Tongue (tissue), 2 donors: ENCODE measurements around the gene PTPRD. TPM values are rescaled to one million over a fixed set of nuclear protein-coding genes. Genes with fewer than 3 reads are reported as not detected.
"Not testable (repeated sequence)": the region's sequence is repeated elsewhere in the genome, so short reads cannot be mapped to it uniquely, and the experiment has no call there.

Experiments
- DNase-seq: peaks from one replicate; pipeline ENCODE4 v3.0.0-alpha.2; 2015
- total RNA-seq: library from RNA; depleted of rRNA; stranded (reverse); fragments of >200 nt; gene quantifications from one replicate; pipeline ENCODE4 v1.2.3, GENCODE V29; 2014

Gene PTPRD
- total RNA-seq, 1 donor from 2014 or later = 105 TPM

DNA sequence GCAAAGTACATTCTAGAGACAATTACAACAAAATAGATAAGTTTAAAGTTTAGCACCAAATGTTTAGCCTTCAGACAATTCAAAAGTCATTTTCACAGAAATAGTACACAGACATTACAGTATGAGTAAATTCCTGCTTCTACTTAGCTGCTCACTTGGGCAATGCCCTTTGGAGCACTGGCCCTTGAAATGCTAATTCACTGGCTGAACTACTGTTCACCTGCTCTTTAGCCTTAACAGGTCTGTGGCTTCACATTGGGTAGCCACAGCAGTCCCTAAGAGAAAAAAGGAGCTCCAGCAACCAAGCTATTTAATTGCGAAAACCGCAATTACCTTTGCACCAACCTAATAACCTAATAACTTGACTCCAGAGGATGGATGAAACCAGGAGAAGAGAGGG lies 1897.0 kb downstream of the PTPRD start:
- DNase-seq = no peak

GRCh38 chr9:8713811-8714165 lies 1899.0 kb downstream of the PTPRD start:
- no peak for DNase-seq

GRCh38 chr9:8713149-8713810 lies 1899.5 kb downstream of the PTPRD start:
- DNase-seq = no peak

- no peak for DNase-seq
These were observed 1903.1 kb downstream of the PTPRD start for GRCh38 chr9:8709731-8710130.

- DNase-seq = no peak
These were observed 1904.1 kb downstream of the PTPRD start for GRCh38 chr9:8708728-8709127.

- DNase-seq = no peak
These were observed 1905.8 kb downstream of the PTPRD start for GRCh38 chr9:8706998-8707397.

DNA sequence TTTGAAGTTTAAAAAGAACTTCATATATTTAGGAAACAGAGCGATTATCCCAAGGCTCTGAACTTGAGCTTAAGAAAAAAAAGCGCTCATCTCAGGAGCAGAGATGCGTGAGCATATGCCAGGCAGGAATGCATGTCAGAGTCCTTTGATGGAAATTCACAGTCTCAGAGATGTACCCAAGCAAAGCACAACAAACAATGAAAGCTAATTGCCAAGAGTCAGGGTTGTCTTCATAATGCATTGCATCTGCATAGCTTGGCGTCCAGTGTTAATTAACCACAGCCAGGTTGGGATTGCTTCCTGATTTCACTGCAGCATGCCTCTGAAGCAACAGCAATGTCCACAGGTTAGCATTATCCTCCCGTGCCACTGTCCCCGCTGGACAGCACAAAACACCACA lies 1906.3 kb downstream of the PTPRD start:
- no peak for DNase-seq

- no peak for DNase-seq
These were observed 1906.9 kb downstream of the PTPRD start for GRCh38 chr9:8705861-8706260.

- no peak for DNase-seq
These were observed 1908.9 kb downstream of the PTPRD start for GRCh38 chr9:8703904-8704303.

GRCh38 chr9:8701904-8702303 lies 1910.9 kb downstream of the PTPRD start:
- DNase-seq = no peak

DNA sequence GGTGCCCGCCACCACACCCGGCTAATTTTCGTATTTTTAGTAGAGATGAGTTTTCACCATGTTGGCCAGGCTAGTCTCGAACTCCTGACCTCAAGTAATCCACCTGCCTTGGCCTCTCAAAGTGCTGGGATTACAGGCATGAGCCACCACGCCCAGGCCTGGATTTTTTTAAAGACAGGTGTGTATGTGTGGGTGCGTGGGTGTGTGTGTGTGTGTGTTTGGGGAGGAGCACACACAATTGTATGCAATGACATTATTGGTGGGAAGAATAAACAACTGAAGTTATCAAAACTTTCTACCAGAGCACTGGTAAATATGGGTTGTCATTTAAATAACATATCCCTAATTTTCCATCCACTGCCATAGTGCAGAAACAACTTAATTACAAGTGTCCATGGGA lies 1915.2 kb downstream of the PTPRD start:
- not testable (repeated sequence) for DNase-seq

GRCh38 chr9:8696516-8696915 lies 1916.3 kb downstream of the PTPRD start:
- no peak for DNase-seq

- DNase-seq = no peak
These were observed 1917.7 kb downstream of the PTPRD start for GRCh38 chr9:8694983-8695588.

DNA sequence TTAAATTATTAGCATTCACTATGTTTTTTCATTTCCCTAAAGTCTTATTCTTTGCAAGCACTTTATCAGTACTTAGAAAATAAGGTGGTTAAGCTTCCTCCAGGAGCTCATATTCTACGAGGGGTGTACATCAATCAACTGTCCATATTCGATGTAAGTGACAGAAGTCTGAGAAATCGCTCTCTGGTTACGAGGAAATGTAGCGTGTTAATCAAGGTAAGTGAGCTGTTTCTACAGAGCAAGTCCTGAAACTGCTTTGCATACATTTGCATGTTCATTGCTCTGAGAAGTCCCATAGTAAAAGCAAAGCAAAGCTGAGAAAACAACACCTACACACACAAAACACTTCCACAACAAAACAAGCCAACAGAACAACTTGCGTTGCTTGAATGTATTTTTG lies 1919.3 kb downstream of the PTPRD start:
- no peak for DNase-seq

- DNase-seq = no peak
These were observed 1926.3 kb downstream of the PTPRD start for GRCh38 chr9:8686516-8686915.

DNA sequence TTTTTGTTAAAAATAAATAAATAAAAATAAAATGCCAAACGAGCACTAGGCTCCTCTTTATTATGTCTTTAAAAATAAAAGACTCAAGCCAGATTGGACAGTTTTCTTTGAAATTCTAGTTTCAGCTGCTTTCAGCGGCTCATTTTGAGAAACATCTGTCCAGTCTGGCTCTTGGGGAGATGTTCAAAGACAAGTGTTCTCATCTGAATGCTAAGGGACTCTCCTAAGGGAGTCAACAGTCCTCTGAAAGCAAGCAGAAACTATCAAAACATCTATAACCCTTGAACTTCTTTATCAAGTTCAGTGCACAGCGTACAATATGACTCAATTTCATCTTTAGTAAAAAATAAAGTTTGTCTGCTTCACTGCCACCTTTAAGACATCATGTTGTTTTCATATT lies 1927.0 kb downstream of the PTPRD start:
- DNase-seq = no peak

GRCh38 chr9:8684978-8685708 lies 1927.7 kb downstream of the PTPRD start:
- DNase-seq = no peak

- DNase-seq = no peak
These were observed 1929.3 kb downstream of the PTPRD start for GRCh38 chr9:8683496-8683895.

GRCh38 chr9:8680658-8681057 lies 1932.1 kb downstream of the PTPRD start:
- no peak for DNase-seq

DNA sequence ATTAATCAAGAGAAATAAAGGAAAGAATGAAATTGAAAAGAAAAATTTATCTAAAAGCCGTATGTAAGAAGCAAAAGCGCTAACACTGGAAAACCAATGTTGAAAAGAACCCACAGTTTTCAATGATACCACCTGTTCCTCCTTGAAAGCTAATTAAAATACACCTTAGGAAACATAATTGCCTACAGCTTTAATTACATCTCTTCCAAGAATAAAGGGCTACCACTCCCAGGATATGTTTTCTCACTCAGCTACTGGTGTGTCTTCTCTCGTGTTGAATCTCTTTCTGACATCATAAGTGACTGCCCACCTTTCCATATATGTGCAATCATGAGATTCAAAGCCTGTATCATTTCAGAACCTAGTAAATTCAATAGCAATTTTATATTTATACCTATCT lies 1932.6 kb downstream of the PTPRD start:
- no peak for DNase-seq

- DNase-seq = no peak
These were observed 1933.4 kb downstream of the PTPRD start for GRCh38 chr9:8679371-8679822.

- no peak for DNase-seq
These were observed 1935.1 kb downstream of the PTPRD start for GRCh38 chr9:8677741-8678140.

DNA sequence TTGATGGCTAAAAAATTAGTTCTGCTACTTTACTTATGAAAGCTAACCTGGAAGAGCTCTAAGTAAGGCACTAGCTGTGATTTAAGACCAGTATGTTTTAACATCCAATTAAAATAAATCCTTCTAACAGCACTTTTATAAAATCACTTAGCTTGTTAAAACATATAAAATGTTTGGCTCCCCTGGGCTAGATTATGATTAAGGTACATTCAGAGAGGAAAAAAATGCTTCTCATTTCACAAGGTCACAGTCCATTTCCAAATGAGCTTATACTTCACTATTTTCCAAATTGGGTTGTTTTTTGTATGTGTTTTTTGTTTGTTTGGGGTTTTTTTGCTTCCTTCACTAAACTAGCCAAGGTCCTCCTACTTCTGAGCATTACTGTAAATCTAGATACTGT lies 1938.3 kb downstream of the PTPRD start:
- DNase-seq = no peak

DNA sequence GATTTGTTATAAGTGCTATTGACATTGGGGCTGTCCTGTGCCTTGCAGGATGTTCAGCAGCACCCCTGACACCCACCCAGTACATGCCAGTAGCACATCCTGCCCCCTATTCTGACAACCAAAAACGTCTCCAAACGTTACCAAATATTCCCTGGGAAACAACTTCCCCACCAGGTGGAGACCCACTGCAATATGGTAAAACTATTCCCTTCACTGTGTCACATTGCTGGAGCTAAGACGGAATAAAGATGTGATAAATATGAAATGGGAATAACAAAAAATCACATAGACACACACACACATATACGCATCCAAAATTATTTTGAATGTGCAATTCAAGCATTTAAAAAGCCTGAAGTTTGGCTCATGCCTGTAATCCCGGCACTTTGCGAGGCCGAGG lies 1939.0 kb downstream of the PTPRD start:
- no peak for DNase-seq
